HG03139 (cell line): Measurements from ENCODE around the gene KNL1.
A peak's percentile ranks its signal among the peaks of the same experiment; 100 is the strongest.
"Not testable (repeated sequence)": the region's sequence is repeated elsewhere in the genome, so short reads cannot be mapped to it uniquely, and the experiment has no call there.

Source experiments
- ATAC-seq: cut with Tn5 transposase; IDR thresholded peaks from one replicate; pipeline ENCODE4 v1.9.1; 2021; ENCODE audit not compliant: unreplicated experiment

KNL1 gene

GRCh38 chr15:40593588-40594428, at the start of gene KNL1:
Gene KNL1, plus strand, starts transcription at chr15:40594249. Its CDS starts 8,683 bp downstream, at chr15:40602932.
- peak; percentile 49 for ATAC-seq

GRCh38 chr15:40545457-40545856, 48.6 kb upstream of the KNL1 start:
- ATAC-seq: no peak

GRCh38 chr15:40548610-40549009, 45.4 kb upstream of the KNL1 start:
- no peak for ATAC-seq

GRCh38 chr15:40549894-40550293, 44.2 kb upstream of the KNL1 start:
- ATAC-seq: no peak

- peak; percentile 59 for ATAC-seq
Observed at GRCh38 chr15:40550341-40551037, 43.6 kb upstream of the KNL1 start.

- ATAC-seq: no peak
Observed at GRCh38 chr15:40554161-40554525, 39.9 kb upstream of the KNL1 start.

- no peak for ATAC-seq
Observed at GRCh38 chr15:40555876-40556275, 38.2 kb upstream of the KNL1 start.

- ATAC-seq: no peak
Observed at GRCh38 chr15:40558952-40559742, 34.9 kb upstream of the KNL1 start.

- no peak for ATAC-seq
Observed at GRCh38 chr15:40562691-40563090, 31.4 kb upstream of the KNL1 start.

- no peak for ATAC-seq
Observed at GRCh38 chr15:40563426-40563825, 30.6 kb upstream of the KNL1 start.

- ATAC-seq: peak; percentile 95
Observed at GRCh38 chr15:40564591-40565332, 29.3 kb upstream of the KNL1 start, which contains the start of gene CCDC32. Gene CCDC32, minus strand, starts transcription at chr15:40565042. Its CDS starts 2,027 bp downstream, at chr15:40563015.

- ATAC-seq: no peak
Observed at GRCh38 chr15:40565333-40566238, 28.5 kb upstream of the KNL1 start.

- no peak for ATAC-seq
Observed at GRCh38 chr15:40567111-40567510, 26.9 kb upstream of the KNL1 start.

- peak; percentile 39 for ATAC-seq
Observed at GRCh38 chr15:40569129-40569953, 24.7 kb upstream of the KNL1 start, which contains the start of gene RPUSD2. Gene RPUSD2, plus strand, starts transcription at chr15:40569299. Its CDS starts 39 bp downstream, at chr15:40569338.

GRCh38 chr15:40575113-40575512, 18.9 kb upstream of the KNL1 start:
- no peak for ATAC-seq

GRCh38 chr15:40576914-40577313, 17.1 kb upstream of the KNL1 start:
- not testable (repeated sequence) for ATAC-seq

- no peak for ATAC-seq
Observed at GRCh38 chr15:40578892-40579291, 15.2 kb upstream of the KNL1 start.

- ATAC-seq: not testable (repeated sequence)
Observed at GRCh38 chr15:40581796-40582195, 12.3 kb upstream of the KNL1 start.
